Stimulated activated naive CD8-positive, alpha-beta T cell treated with anti-CD3 and anti-CD28 coated beads, Interleukin-15, Interleukin-2, amounts not matched to agents 100 ng/mL and 50 ng/mL, for 24 hours (primary cell): Measurements from ENCODE around the gene MEX3D.
"Not testable (repeated sequence)": the region's sequence is repeated elsewhere in the genome, so short reads cannot be mapped to it uniquely, and the experiment has no call there.

ENCODE experiments used
- H3K27ac Mint-ChIP-seq: one replicate; pipeline ENCODE4 v1.8.0; 2021; ENCODE audit warnings: mild to moderate bottlenecking, mixed read lengths
- H3K27me3 Mint-ChIP-seq: one replicate; pipeline ENCODE4 v1.8.0; 2021; ENCODE audit warnings: mixed read lengths
- H3K36me3 Mint-ChIP-seq: one replicate; pipeline ENCODE4 v1.8.0; 2021; ENCODE audit warnings: low read depth, mixed read lengths
- H3K4me1 Mint-ChIP-seq: one replicate; pipeline ENCODE4 v1.8.0; 2021; ENCODE audit warnings: low read depth, mixed read lengths
- H3K4me3 Mint-ChIP-seq: one replicate; pipeline ENCODE4 v1.8.0; 2021; ENCODE audit warnings: mild to moderate bottlenecking, mixed read lengths
- H3K9me3 Mint-ChIP-seq: one replicate; pipeline ENCODE4 v1.8.0; 2021; ENCODE audit warnings: mixed read lengths

The MEX3D gene

DNA sequence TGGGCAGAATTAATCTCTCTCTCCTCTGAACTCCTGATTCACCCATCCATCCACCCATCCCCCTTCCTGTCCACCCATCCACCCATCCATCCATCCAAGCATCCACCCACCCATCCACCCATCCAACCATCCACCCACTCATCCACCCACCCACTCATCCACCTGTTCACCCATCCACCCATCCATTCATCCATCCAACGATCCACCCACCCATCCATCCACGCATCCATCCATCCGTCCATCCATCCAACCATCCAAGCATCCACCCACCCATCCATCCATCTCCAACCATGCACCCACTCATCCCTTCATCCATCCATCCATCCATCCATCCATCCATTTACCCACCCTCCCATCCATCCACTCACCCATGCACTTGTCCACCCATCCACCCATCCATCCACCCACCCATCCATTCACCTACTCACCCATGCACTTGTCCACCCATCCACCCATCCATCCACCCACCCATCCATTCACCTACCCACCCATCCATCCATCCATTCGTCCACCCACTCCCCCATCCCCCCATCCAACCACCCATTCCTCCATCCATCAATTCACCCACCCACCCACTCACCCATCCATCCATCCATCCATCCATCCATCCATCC lies 18.7 kb downstream of the MEX3D start:
- Mint-ChIP-seq H3K36me3 (no peaks in the 10 kb centered on the region), H3K4me1 (peaks cover 3% of the 10 kb centered on the region), H3K27me3 (peaks cover 25% of the 10 kb centered on the region), H3K4me3 (no peak overlapping the region), H3K27ac (no peak overlapping the region), H3K9me3 (no peaks in the 10 kb centered on the region)

DNA sequence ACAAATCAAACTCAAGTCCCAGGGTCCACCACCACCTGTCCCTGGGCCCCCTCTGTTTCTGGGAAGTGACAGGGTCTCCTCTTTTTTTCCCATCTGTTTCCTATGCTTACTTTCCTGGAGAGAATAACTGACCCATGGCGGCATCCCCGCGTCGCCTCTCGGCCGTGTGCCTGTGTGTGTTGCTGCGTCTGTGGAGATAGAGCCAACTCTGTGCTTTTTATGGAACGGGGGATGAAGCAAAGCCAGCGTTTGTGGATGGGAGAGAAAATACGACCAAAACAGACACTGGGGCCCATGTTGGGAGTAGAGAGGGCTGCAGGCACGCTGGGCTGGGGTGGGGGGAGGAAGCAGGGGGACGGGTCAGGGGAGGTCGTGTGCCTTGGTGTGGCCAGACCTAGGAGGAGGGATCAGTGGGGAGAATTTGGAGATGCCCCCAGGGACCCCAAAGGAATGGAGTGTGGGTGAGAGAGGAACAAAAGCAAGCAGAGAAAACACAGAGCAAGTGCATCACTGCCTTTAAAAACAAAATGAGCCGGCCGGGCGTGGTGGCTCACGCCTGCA lies 27.7 kb downstream of the MEX3D start:
- H3K4me3 Mint-ChIP-seq = no peak overlapping the region
- H3K27me3 Mint-ChIP-seq = peaks cover 23% of the 10 kb centered on the region
- H3K36me3 Mint-ChIP-seq = no peaks in the 10 kb centered on the region
- H3K9me3 Mint-ChIP-seq = no peaks in the 10 kb centered on the region
- H3K4me1 Mint-ChIP-seq = no peaks in the 10 kb centered on the region
- no peak overlapping the region for H3K27ac Mint-ChIP-seq

- H3K4me3 Mint-ChIP-seq, H3K4me1 Mint-ChIP-seq, H3K27ac Mint-ChIP-seq, H3K36me3 Mint-ChIP-seq, H3K9me3 Mint-ChIP-seq: not testable (repeated sequence)
- H3K27me3 Mint-ChIP-seq = peaks cover 26% of the 10 kb centered on the region
Observed at GRCh38 chr19:1539749-1540148, 28.4 kb downstream of the MEX3D start.

DNA sequence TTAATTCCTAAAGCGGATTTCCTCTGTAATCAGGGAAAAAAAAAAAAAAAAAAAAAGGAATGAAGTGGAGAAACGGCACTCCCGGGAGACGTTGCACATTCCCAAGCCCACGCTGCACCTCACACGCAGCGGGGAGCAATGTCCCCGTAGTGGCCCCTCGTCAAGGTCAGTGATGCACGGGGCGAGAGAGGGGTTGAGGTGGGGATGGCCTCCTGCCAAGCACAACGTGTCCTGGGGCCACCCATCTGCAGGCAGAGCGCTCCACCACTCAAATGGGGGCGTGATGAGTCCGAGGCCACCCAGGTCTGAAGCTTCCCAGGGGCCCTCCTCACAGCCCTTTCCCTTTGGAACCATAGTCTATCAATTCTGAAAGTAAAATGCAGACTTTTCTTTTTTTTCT lies 29.1 kb downstream of the MEX3D start:
- Mint-ChIP-seq H3K4me3 (no peak overlapping the region), H3K27me3 (peaks cover 24% of the 10 kb centered on the region), H3K9me3 (no peaks in the 10 kb centered on the region), H3K4me1 (no peaks in the 10 kb centered on the region), H3K36me3 (no peaks in the 10 kb centered on the region), H3K27ac (no peak overlapping the region)

GRCh38 chr19:1535699-1536098 lies 32.4 kb downstream of the MEX3D start:
- not testable (repeated sequence) for H3K9me3 Mint-ChIP-seq, H3K4me3 Mint-ChIP-seq, H3K36me3 Mint-ChIP-seq, H3K27ac Mint-ChIP-seq, H3K4me1 Mint-ChIP-seq
- H3K27me3 Mint-ChIP-seq = peaks cover 18% of the 10 kb centered on the region

- H3K36me3 Mint-ChIP-seq = no peaks in the 10 kb centered on the region
- H3K4me3 Mint-ChIP-seq = no peak overlapping the region
- peaks cover 15% of the 10 kb centered on the region for H3K27me3 Mint-ChIP-seq
- H3K9me3 Mint-ChIP-seq = no peaks in the 10 kb centered on the region
- H3K27ac Mint-ChIP-seq = no peak overlapping the region
- no peaks in the 10 kb centered on the region for H3K4me1 Mint-ChIP-seq
Observed at GRCh38 chr19:1534972-1535371, 33.2 kb downstream of the MEX3D start.

DNA sequence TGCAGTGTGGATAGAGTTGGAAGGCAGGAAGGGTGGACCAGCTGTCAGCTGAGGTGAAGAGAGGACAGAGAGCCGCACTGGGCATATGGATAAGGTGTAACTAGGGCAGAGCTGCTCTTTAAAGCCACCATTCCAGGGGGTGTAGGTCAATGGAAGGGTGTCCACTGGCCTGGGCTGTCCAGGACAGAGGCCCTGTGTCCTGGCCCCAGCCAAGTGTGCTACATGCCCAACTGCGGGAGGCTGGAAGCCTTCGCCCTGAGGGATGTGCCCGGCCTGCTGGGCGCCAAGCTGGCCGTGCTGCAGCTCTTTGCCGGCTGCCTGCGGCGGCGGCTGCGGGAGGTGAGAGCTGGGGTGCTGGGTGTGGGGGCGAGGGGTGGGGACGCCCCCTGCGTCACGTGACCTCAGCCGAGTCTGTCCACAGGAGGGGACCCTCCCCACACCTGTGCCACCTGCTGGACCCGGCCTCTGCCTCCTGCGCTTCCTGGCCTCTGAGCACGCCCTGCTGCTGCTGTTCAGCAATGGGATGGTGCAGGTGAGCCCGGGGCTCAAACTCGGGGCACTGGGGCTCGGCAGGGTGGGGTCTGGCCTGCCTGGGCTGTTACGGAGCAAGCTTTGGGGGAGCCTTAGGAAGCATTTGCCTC lies 34.5 kb downstream of the MEX3D start:
- Mint-ChIP-seq H3K27ac (no peak overlapping the region), H3K4me3 (no peak overlapping the region), H3K9me3 (no peaks in the 10 kb centered on the region), H3K4me1 (no peaks in the 10 kb centered on the region), H3K36me3 (no peaks in the 10 kb centered on the region), H3K27me3 (peaks cover 16% of the 10 kb centered on the region)

GRCh38 chr19:1532003-1532402 lies 36.1 kb downstream of the MEX3D start:
- Mint-ChIP-seq H3K9me3 (no peaks in the 10 kb centered on the region), H3K27ac (no peak overlapping the region), H3K4me3 (no peak overlapping the region), H3K4me1 (no peaks in the 10 kb centered on the region), H3K36me3 (no peaks in the 10 kb centered on the region), H3K27me3 (peaks cover 23% of the 10 kb centered on the region)

GRCh38 chr19:1531587-1531986 lies 36.5 kb downstream of the MEX3D start:
- Mint-ChIP-seq H3K9me3 (no peaks in the 10 kb centered on the region), H3K27me3 (peaks cover 23% of the 10 kb centered on the region), H3K4me3 (no peak overlapping the region), H3K4me1 (no peaks in the 10 kb centered on the region), H3K27ac (no peak overlapping the region), H3K36me3 (no peaks in the 10 kb centered on the region)

- H3K4me1 Mint-ChIP-seq, H3K4me3 Mint-ChIP-seq, H3K9me3 Mint-ChIP-seq, H3K36me3 Mint-ChIP-seq, H3K27ac Mint-ChIP-seq: not testable (repeated sequence)
- peaks cover 29% of the 10 kb centered on the region for H3K27me3 Mint-ChIP-seq
Observed at GRCh38 chr19:1530856-1531255, 37.3 kb downstream of the MEX3D start.

- peaks cover 5% of the 10 kb centered on the region for H3K4me1 Mint-ChIP-seq
- no peaks in the 10 kb centered on the region for H3K9me3 Mint-ChIP-seq
- no peak overlapping the region for H3K27ac Mint-ChIP-seq
- no peaks in the 10 kb centered on the region for H3K36me3 Mint-ChIP-seq
- peaks cover 35% of the 10 kb centered on the region for H3K27me3 Mint-ChIP-seq
- no peak overlapping the region for H3K4me3 Mint-ChIP-seq
Observed at GRCh38 chr19:1529430-1529816, 38.7 kb downstream of the MEX3D start.

DNA sequence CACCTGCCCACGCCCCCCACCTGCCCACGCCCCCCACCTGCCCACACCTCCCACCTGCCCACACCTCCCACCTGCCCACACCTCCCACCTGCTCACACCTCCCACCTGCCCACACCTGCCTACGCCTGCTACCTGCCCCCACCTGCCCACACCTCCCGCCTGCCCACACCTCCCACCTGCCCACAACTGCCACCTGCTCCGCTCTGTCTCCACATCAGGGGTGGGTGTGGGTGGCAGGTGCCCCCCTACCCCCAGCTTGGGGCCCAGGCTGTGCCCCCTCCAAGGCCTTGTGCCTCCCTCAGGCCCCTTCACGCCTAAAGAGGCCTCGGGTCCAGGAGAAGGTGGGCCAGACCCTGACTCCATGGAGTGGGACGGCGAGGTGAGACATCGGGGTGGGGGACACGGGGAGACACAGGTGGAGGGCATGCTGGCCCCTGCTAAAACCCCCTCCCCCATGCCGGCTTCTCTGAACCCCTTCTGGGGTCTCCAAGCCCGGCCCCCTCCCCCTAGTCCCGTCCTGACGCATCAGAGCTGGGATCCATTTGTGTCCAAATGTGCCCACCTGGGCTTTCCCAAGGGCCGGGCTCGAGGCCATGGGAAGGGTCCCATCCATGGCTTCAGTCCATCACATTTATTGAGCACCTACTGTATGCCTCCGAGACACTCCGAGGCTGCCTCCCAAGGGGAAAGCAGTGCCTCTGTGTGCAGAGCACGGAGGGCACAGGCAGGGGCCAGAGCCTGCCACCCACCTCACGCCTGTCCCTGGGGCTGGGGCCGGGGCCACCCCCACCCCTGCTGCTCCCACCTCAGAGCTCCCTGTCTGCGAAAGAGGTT lies 39.3 kb downstream of the MEX3D start:
- Mint-ChIP-seq H3K9me3 (no peaks in the 10 kb centered on the region), H3K27ac (no peak overlapping the region), H3K4me1 (peaks cover 6% of the 10 kb centered on the region), H3K4me3 (no peak overlapping the region), H3K36me3 (no peaks in the 10 kb centered on the region), H3K27me3 (peaks cover 37% of the 10 kb centered on the region)

DNA sequence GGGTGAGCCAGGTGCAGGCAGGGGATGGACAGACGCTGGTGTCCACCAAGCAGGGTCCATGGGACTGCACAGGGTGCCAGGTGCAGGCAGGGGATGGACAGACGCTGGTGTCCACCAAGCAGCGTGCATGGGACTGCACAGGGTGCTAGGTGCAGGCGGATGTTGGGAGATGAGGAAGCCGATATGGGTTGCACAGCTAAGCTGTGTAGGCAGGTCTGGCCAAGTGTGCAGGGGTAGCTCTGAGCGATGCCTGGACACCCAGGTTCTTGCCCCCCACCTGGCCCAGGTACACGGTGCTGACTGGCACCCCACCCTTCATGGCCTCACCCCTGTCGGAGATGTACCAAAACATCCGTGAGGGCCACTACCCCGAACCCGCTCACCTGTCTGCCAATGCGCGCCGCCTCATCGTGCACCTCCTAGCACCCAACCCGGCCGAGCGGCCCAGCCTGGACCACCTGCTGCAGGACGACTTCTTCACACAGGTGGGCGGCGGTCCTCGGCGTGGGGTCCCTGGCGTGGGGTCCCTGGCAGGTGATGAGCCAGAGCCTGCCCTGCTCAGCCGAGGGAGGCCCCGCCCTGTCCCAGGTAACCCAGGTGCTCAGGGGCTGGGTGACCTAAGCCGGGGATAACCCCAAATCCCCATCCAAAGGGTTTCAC lies 40.3 kb downstream of the MEX3D start:
- Mint-ChIP-seq H3K27ac (no peak overlapping the region), H3K4me1 (peaks cover 6% of the 10 kb centered on the region), H3K4me3 (no peak overlapping the region), H3K27me3 (peaks cover 41% of the 10 kb centered on the region), H3K36me3 (no peaks in the 10 kb centered on the region), H3K9me3 (no peaks in the 10 kb centered on the region)

- Mint-ChIP-seq H3K4me1 (peaks cover 6% of the 10 kb centered on the region), H3K27me3 (peaks cover 42% of the 10 kb centered on the region), H3K9me3 (no peaks in the 10 kb centered on the region), H3K36me3 (no peaks in the 10 kb centered on the region), H3K27ac (no peak overlapping the region), H3K4me3 (no peak overlapping the region)
Observed at GRCh38 chr19:1526979-1527649, 41.0 kb downstream of the MEX3D start.
